HG03045 (cell line): ENCODE measurements around the gene GPR179.
A peak's percentile ranks its signal among the peaks of the same experiment; 100 is the strongest.

Source experiments
- ATAC-seq: cut with Tn5 transposase; IDR thresholded peaks from one replicate; pipeline ENCODE4 v1.9.1; 2021; ENCODE audit warnings: mild to moderate bottlenecking, moderate library complexity; ENCODE audit not compliant: unreplicated experiment

Gene GPR179

DNA sequence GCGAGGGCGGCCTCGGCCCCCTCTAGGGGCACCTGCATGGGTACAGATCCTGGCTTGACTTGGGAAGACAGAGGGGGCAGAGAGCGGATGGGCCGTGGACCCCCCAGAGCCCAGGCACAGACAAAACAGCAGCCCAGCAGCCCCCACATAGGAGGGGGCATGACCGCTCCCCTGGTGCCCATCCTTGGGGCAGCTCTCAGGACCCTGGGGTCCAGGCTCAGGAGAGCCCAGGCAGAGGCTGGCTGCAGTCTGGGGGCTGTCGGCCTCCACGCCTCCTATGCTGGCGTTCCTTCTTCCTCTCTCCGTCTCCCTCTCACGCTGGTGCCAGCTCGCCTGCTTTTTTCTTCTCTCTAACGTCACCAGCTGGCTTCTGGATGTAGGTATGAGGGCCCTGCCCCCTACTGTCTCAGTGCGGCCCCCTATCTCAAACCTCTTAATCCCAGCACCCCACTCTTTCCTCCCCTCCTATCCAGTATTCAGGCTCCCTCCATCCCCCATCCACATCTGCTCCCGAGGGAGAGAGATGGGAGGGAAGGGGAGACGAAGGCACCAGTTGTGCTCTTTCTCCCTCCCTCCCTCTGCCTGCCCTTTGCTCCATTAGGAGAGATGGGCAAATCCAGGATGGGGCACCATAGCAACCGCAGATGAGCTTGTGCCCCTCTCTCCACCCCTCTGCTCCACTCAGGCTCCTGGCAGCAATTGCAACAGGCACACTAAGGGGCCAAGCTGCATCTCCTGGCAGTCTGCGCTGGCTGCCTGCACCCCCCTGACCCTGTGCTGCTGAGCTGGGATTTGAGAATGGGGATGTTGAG is at the start of gene GPR179:
GPR179 (minus strand) TSS at position 349 of the 812 bp plus-strand sequence; CDS start at position 182, 167 bp downstream.
- no peak for ATAC-seq

DNA sequence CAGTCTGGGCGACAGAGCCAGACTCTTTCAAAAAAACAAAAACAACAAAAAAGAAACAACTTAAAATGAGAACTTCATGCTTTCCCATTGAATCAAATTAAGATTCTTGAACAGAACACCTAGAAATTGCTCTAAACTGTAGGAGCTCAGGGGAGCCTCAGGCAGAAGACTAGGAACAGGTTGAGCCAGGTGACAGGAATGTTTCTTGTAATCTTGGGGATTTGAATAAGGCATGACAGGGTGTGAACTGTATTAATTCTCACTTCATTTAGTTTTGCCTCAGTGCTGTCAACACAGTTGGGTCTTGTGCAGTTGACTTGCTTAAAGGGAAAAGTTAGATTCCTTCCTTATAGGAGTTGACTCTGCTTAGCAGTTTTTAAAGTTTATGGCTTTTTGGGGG is 35.7 kb upstream of the GPR179 start:
- ATAC-seq = no peak

- no peak for ATAC-seq
Observed at GRCh38 chr17:38369124-38369886, 25.5 kb upstream of the GPR179 start.

DNA sequence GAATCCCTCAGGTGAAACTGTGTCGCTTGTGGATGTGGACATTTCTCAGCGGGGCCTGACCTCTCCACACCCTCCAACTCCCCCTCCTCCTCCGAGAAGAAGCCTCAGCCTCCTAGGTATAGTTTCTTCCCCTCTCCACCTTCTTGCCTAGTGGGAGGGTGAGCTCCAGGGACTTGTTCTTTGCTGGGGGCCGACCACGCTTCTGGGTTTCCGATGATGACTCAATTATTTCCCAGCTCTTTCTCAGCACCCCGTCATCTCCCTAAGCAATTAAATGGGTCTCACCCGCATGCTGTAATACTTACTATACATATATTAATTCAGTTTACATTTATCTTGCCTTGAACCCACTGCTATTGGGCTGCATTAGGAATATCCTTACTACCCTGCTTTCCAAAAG is 21.0 kb upstream of the GPR179 start:
- ATAC-seq = no peak

- no peak for ATAC-seq
Observed at GRCh38 chr17:38363016-38363415, 19.3 kb upstream of the GPR179 start.

GRCh38 chr17:38361694-38362465 is 18.1 kb upstream of the GPR179 start:
- ATAC-seq = no peak

DNA sequence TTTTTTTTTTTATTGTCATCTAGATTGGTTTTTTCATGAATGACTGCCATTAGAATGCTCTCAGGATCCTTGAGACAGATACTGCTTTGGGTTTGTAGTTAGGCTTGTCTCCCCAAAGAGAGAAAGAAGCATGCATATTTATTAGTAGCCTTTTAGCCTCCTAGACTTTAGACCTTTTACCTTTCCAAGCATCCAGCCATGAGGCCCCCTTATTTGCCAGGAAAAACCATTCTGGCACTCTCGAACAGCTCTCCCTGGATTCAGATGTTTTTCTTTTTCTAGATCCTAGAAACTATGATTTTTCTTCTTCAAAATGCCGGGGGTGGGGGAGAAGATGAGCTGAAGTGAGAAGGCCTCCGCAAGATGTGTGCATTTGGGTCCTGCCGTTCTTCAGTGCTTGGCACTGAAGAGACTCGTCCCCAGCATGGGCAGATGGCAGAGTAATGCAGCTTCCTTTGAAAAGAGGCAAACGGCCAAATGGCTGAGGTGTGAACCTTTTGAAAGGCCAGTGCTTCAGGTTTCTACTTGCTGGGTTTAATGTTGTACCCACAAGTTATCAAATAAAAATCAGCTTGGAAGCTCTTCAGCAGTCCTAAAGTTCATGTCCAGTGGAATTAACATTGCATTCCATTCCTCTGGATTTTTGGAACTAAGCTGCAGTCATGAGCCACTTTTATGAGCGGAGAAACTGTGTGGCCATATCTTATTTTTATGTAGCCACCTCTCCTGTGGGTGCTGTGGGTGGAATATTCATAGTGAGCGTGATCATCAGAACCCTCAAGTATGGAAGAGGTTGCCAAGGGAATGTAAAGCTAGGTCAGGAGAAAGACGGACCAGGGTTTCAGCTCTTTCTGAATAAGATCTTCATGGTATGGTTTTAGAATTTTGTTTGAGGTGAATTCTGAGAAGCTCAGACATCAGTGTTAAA is 15.1 kb upstream of the GPR179 start:
- ATAC-seq = no peak

- no peak for ATAC-seq
Observed at GRCh38 chr17:38357486-38358123, 13.8 kb upstream of the GPR179 start.

- ATAC-seq = no peak
Observed at GRCh38 chr17:38355251-38355650, 11.5 kb upstream of the GPR179 start.

DNA sequence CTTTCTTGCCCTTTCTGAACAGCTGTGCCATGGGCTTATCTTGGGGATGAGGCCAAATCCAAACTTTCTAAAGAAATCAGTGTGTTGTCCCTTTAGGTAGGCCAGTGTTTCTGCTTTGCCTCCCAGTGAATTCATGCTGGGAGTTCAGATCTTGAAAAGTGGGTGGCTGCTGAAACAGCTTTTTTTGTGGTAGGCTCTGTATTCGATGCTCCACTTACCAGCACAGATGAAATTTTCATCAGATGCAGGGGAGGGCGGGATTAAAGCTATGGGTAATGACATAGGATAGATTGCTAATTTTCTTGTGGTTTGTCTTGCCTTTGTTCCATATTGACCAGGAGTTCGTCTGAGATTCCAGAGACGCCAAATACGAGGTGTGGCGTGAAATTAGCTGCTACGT is 10.7 kb upstream of the GPR179 start:
- no peak for ATAC-seq

GRCh38 chr17:38353668-38354067 is 9.9 kb upstream of the GPR179 start:
- ATAC-seq = no peak

GRCh38 chr17:38353086-38353604 is 9.4 kb upstream of the GPR179 start:
- no peak for ATAC-seq

DNA sequence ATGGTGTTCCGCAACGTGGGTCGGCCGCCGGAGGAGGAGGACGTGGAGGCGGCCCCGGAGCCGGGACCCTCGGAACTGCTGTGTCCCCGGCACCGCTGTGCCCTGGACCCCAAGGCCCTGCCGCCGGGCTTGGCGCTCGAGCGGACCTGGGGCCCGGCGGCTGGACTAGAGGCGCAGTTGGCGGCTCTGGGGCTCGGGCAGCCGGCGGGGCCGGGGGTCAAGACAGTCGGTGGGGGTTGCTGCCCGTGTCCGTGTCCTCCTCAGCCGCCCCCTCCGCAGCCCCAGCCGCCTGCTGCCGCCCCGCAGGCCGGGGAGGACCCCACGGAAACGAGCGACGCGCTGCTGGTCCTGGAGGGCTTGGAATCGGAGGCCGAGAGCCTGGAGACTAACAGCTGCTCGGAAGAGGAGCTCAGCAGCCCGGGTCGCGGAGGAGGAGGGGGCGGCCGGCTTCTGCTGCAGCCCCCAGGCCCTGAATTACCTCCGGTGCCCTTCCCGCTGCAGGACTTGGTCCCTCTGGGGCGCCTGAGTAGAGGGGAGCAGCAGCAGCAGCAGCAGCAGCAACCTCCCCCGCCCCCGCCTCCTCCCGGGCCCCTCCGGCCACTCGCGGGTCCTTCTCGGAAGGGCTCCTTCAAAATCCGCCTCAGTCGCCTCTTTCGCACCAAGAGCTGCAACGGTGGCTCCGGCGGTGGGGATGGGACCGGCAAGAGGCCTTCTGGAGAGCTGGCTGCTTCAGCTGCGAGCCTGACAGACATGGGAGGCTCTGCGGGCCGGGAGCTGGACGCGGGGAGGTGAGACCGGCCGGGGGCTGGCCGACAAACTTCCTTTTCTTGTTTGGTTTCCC is 8.7 kb upstream of the GPR179 start:
- ATAC-seq = peak; percentile 10

GRCh38 chr17:38351412-38352222 is 7.9 kb upstream of the GPR179 start, which contains the start of gene SOCS7:
Gene SOCS7 (plus strand): TSS chr17:38351844. CDS start chr17:38352053, 209 bp downstream.
- peak; percentile 88 for ATAC-seq

GRCh38 chr17:38350035-38350434 is 6.3 kb upstream of the GPR179 start:
- no peak for ATAC-seq

- no peak for ATAC-seq
Observed at GRCh38 chr17:38349097-38349730, 5.5 kb upstream of the GPR179 start.

- no peak for ATAC-seq
Observed at GRCh38 chr17:38345743-38346142, 2.0 kb upstream of the GPR179 start.
